ENCODE results near the gene TMC6.
"Not testable (repeated sequence)": the region's sequence is repeated elsewhere in the genome, so short reads cannot be mapped to it uniquely, and the experiment has no call there.

TMC6 gene

DNA sequence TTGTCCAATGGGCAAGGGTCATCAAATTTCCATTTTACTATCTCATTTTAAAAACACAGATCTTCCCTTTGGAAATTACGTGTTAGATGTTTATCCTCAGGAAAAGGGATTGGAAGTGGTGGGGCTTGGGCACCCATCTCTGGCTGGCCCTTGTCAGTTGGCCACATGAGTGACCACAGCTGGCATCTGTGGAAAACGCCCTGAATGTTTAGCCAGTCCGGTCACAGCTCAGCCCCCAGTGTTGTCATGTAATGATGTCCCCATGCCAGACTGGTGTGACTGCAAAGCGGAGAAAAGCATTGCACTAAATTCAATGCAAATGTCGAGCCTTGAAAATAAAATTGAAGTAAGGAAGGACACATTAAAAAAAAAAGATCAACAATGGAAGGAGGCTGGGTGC lies 53.0 kb downstream of the TMC6 start:
- DNase-seq (ENCODE audit: low read depth), result no peak

- DNase-seq (ENCODE audit: low read depth), result no peak
These were observed 53.5 kb downstream of the TMC6 start for GRCh38 chr17:78075011-78075410.

- DNase-seq (ENCODE audit: low read depth), result no peak
These were observed 55.6 kb downstream of the TMC6 start for GRCh38 chr17:78072961-78073360.

DNA sequence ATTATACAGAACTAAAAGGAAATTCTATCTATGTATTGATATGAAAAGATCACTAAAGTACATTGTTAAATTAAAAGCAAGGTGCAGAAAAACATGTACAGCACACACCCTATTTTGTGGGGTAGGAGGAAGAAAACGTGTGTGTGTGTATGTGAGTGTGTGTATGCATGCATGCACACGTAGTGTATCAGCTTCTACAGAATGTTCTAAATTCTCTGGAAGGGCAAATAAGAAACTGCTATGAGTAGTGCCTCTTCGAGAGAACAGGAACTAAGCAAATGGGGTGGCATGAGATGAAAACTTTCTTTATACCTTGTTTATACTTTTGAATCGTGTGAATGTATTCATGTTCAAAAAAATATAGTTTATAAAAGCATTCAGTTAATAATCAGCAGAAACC lies 58.9 kb downstream of the TMC6 start:
- no peak for DNase-seq (ENCODE audit: low read depth)

- not testable (repeated sequence) for DNase-seq (ENCODE audit: low read depth)
These were observed 61.6 kb downstream of the TMC6 start for GRCh38 chr17:78066976-78067375.

- no peak for DNase-seq (ENCODE audit: low read depth)
These were observed 63.8 kb downstream of the TMC6 start for GRCh38 chr17:78064708-78065107.

GRCh38 chr17:78063489-78063888 lies 65.1 kb downstream of the TMC6 start:
- no peak for DNase-seq (ENCODE audit: low read depth)

- no peak for DNase-seq (ENCODE audit: low read depth)
These were observed 66.0 kb downstream of the TMC6 start for GRCh38 chr17:78062596-78062995.

All from fibroblast of the conjunctiva (primary cell).